K562 (cell line): ENCODE measurements around the gene GET4. TPM values are rescaled to one million over a fixed set of nuclear protein-coding genes. Genes with fewer than 3 reads are reported as not detected.

ENCODE experiments used
- EGR1 ChIP-seq: fragments of 450-650 bp; conservative IDR thresholded peaks from 2 replicates; pipeline ENCODE4 v1.6.1; 2017; ENCODE audit warnings: mild to moderate bottlenecking
- HNRNPK ChIP-seq: fragments of 200-400 bp; formaldehyde crosslinking; IDR thresholded peaks from one replicate; pipeline ENCODE4 v1.6.1; 2018; ENCODE audit warnings: mild to moderate bottlenecking, low read depth, low read length; ENCODE audit not compliant: poor library complexity, severe bottlenecking
- MAFK ChIP-seq: IDR thresholded peaks from 2 replicates; pipeline ENCODE4 v1.6.1; 2011; ENCODE audit warnings: low read length, improper control_type of control experiment
- MEF2A ChIP-seq: IDR thresholded peaks from 2 replicates; pipeline ENCODE4 v1.6.1; 2011; ENCODE audit warnings: low read depth, mild to moderate bottlenecking, low read length, moderate library complexity; ENCODE audit not compliant: control insufficient read depth
- MYBL2 ChIP-seq, 2 experiments: fragments of 450-650 bp in 1 of 2; sonication (generic) in 1 of 2; formaldehyde crosslinking in 1 of 2; IDR thresholded peaks; 2 replicates each; pipeline versions ENCODE4 v1.6.1 to v1.8.1; 2017 to 2022; ENCODE audit warnings: borderline replicate concordance in 1 of 2, inconsistent platforms in 1 of 2, low read depth in 1 of 2, mild to moderate bottlenecking in 1 of 2, missing genetic modification reagents in 1 of 2, moderate library complexity in 1 of 2
- ZEB2 ChIP-seq: fragments of 450-650 bp; IDR thresholded peaks from 2 replicates; pipeline ENCODE4 v1.6.1; 2016
- ZNF197 ChIP-seq: fragments of 200-800 bp; sonication (Bioruptor generic); IDR thresholded peaks from 2 replicates; pipeline ENCODE4 v1.6.1; 2016; ENCODE audit warnings: low read depth, missing genetic modification characterization, missing compliant biosample characterization
- polyA plus RNA-seq, 8 experiments: library from polyadenylated mRNA; depleted of rRNA in 4 of 8; stranded (reverse) in 5 of 8; unstranded in 3 of 8; fragments of >200 nt; fragmentation: Nextera tagmentation in 2 of 8; fragmentation: Illumina TruSeq in 1 of 8; extraction: Ambion mirVana in 2 of 8; extraction: Trizol in 1 of 8; gene quantifications; 2 replicates each; pipeline versions ENCODE4 v1.2.1 to v1.2.3, GENCODE V29; 2011 to 2014; ENCODE audit warnings: inconsistent platforms in 1 of 8, missing spikeins in 1 of 8
- total RNA-seq, 7 experiments: library from RNA; depleted of rRNA in 6 of 7; stranded (reverse); fragments of >200 nt in 6 of 7; fragmentation: Illumina TruSeq in 2 of 7; extraction: Trizol in 2 of 7; gene quantifications; 2 replicates each; pipeline versions ENCODE4 v1.2.1 to v1.2.3, GENCODE V29; 2011 to 2021; ENCODE audit warnings: low replicate concordance in 1 of 7
- TF ChIP-seq, protein P1 (sequence below): fragments of 250-450 bp; sonication (Bioruptor Pico); IDR thresholded peaks from 2 replicates; pipeline ENCODE4 v1.4.0; 2020; ENCODE audit warnings: mild to moderate bottlenecking, moderate library complexity

Gene GET4
- total and polyA plus RNA-seq, 9 of the 15 experiments (the other 6 are each of a cell fraction or from before 2014, with no cell fraction given) = 0.99 to 122 (median 40.4) TPM

- TF ChIP-seq, protein P1, sequence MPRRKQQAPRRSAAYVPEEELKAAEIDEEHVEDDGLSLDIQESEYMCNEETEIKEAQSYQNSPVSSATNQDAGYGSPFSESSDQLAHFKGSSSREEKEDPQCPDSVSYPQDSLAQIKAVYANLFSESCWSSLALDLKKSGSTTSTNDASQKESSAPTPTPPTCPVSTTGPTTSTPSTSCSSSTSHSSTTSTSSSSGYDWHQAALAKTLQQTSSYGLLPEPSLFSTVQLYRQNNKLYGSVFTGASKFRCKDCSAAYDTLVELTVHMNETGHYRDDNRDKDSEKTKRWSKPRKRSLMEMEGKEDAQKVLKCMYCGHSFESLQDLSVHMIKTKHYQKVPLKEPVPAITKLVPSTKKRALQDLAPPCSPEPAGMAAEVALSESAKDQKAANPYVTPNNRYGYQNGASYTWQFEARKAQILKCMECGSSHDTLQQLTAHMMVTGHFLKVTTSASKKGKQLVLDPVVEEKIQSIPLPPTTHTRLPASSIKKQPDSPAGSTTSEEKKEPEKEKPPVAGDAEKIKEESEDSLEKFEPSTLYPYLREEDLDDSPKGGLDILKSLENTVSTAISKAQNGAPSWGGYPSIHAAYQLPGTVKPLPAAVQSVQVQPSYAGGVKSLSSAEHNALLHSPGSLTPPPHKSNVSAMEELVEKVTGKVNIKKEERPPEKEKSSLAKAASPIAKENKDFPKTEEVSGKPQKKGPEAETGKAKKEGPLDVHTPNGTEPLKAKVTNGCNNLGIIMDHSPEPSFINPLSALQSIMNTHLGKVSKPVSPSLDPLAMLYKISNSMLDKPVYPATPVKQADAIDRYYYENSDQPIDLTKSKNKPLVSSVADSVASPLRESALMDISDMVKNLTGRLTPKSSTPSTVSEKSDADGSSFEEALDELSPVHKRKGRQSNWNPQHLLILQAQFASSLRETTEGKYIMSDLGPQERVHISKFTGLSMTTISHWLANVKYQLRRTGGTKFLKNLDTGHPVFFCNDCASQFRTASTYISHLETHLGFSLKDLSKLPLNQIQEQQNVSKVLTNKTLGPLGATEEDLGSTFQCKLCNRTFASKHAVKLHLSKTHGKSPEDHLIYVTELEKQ = no peak
- TF ChIP-seq HNRNPK = no peak
- no peak for TF ChIP-seq MAFK
- no peak for TF ChIP-seq MEF2A
- TF ChIP-seq MYBL2 (IDR thresholded peaks at IDR 0.05; ENCODE audit: low read depth) = no peak
- no peak for TF ChIP-seq MYBL2 (CRISPR knock-in tag; IDR thresholded peaks at IDR 0.05; ENCODE audit: borderline replicate concordance)
- TF ChIP-seq ZEB2 = no peak
- no peak for TF ChIP-seq EGR1
- TF ChIP-seq ZNF197 (CRISPR knock-in tag) = no peak
Observed at GRCh38 chr7:835021-835420, 41.3 kb upstream of the GET4 start (continued).
